Caco-2 (cell line): ENCODE data around the gene OLFM2. TPM values are rescaled to one million over a fixed set of nuclear protein-coding genes. Genes with fewer than 3 reads are reported as not detected.

Experiments
- BruUV-seq: library from RNA; stranded (reverse); fragments of 400-500 nt; replicated peaks from 2 replicates; lab custom pipeline; 2021; lab: Mats Ljungman, UMichigan
- CTCF ChIA-PET: fragments of 300-600 bp; sonication (Branson Sonifier 250); formaldehyde crosslinking; loops from one replicate; lab custom pipeline; 2022; ENCODE audit warnings: antibody characterized with exemption; lab: Charles Lee
- POLR2A ChIA-PET: fragments of 300-600 bp; sonication (Branson Sonifier 250); formaldehyde crosslinking; loops from one replicate; lab custom pipeline; 2022; ENCODE audit warnings: antibody characterized with exemption; lab: Charles Lee
- DNase-seq, 2 experiments: peaks; one replicate each; pipeline versions ENCODE4 v3.0.0 to v3.0.0-alpha.2; 2020 to 2022
- H3K27me3 ChIP-seq: replicated peaks from 2 replicates; pipeline ENCODE4 v1.6.0; 2011; ENCODE audit warnings: low read length; ENCODE audit not compliant: control insufficient read depth, insufficient read depth
- H3K36me3 ChIP-seq: 2 replicates; pipeline ENCODE4 v1.5.1; 2011; ENCODE audit warnings: low read length; ENCODE audit not compliant: control insufficient read depth, insufficient read depth
- H3K4me1 ChIP-seq: fragments of 250-450 bp; sonication (Bioruptor Pico); 2 replicates; pipeline ENCODE4 v1.5.1; 2020; ENCODE audit warnings: mild to moderate bottlenecking
- H3K4me3 ChIP-seq: 2 replicates; pipeline ENCODE4 v1.5.1; 2011; ENCODE audit warnings: low read depth, mild to moderate bottlenecking, control low read depth, low read length
- H3K9me3 ChIP-seq: fragments of 250-450 bp; sonication (Bioruptor Pico); 2 replicates; pipeline ENCODE4 v1.5.1; 2020; ENCODE audit warnings: mild to moderate bottlenecking, moderate library complexity
- H3K27ac Mint-ChIP-seq: one replicate; pipeline ENCODE4 v1.8.0; 2022; ENCODE audit warnings: mixed read lengths; ENCODE audit not compliant: unreplicated experiment
- H3K27me3 Mint-ChIP-seq: one replicate; pipeline ENCODE4 v1.8.0; 2022; ENCODE audit warnings: mixed read lengths; ENCODE audit not compliant: insufficient read depth, unreplicated experiment
- H3K36me3 Mint-ChIP-seq: one replicate; pipeline ENCODE4 v1.8.0; 2022; ENCODE audit warnings: mild to moderate bottlenecking, mixed read lengths; ENCODE audit not compliant: insufficient read depth, unreplicated experiment
- H3K4me1 Mint-ChIP-seq: one replicate; pipeline ENCODE4 v1.8.0; 2022; ENCODE audit warnings: low read depth, mixed read lengths; ENCODE audit not compliant: unreplicated experiment
- H3K4me3 Mint-ChIP-seq: one replicate; pipeline ENCODE4 v1.8.0; 2022; ENCODE audit warnings: mild to moderate bottlenecking, moderate library complexity, mixed read lengths; ENCODE audit not compliant: unreplicated experiment
- H3K9me3 Mint-ChIP-seq: one replicate; pipeline ENCODE4 v1.8.0; 2022; ENCODE audit warnings: mixed read lengths; ENCODE audit not compliant: unreplicated experiment
- intact Hi-C: fragments of 100-400 bp; cut with micrococcal nuclease; formaldehyde crosslinking; loops from one replicate; pipeline ENCODE4 v1.10.0; 2022; ENCODE audit not compliant: unreplicated experiment
- total RNA-seq: library from RNA; stranded (reverse); gene quantifications from 2 replicates; pipeline ENCODE4 v1.2.3, GENCODE V29; 2022
- TF ChIP-seq, protein P1 (sequence below), 2 experiments: fragments of 200-600 bp in 1 of 2; IDR thresholded peaks; 1 replicate in 1 of 2; 2 replicates in 1 of 2; pipeline versions ENCODE4 v1.5.1 to v1.8.0; 2011 to 2022; ENCODE audit warnings: antibody characterized with exemption in 1 of 2, control low read depth in 1 of 2, inconsistent platforms in 1 of 2, low read depth in 1 of 2, low read length in 1 of 2, mild to moderate bottlenecking in 1 of 2, moderate library complexity in 1 of 2; ENCODE audit not compliant: insufficient read depth in 1 of 2, severe bottlenecking in 1 of 2, unreplicated experiment in 1 of 2

OLFM2 gene
- total RNA-seq, 1 experiment from 2014 or later = 0.34 TPM

DNA sequence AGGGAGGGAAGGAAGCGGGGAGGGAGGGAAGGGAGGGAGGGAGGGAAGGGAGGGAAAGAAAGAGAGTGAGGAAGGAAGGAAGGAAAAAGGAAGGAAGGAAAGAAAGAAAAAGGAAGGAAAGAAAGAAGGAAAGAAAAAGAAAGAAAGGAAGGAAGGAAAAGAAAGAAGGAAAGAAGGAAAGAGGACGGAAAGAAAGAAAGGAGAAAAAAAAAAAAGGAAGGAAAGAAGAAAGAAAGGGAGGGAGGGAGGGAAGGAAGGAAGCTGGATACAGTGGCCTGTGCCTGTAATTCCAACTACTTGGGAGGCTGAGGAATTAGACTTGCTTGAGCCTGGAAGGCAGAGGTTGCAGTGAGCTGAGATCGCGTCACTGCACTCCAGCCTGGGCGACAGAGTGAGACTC is 35.3 kb downstream of the OLFM2 start:
- H3K4me3 ChIP-seq = no peak overlapping the region
- BruUV-seq = no TSS peak
- no peaks in the 10 kb centered on the region for H3K4me1 Mint-ChIP-seq
- no peaks in the 10 kb centered on the region for H3K9me3 ChIP-seq
- no peaks in the 10 kb centered on the region for H3K36me3 Mint-ChIP-seq
- TF ChIP-seq, protein P1, sequence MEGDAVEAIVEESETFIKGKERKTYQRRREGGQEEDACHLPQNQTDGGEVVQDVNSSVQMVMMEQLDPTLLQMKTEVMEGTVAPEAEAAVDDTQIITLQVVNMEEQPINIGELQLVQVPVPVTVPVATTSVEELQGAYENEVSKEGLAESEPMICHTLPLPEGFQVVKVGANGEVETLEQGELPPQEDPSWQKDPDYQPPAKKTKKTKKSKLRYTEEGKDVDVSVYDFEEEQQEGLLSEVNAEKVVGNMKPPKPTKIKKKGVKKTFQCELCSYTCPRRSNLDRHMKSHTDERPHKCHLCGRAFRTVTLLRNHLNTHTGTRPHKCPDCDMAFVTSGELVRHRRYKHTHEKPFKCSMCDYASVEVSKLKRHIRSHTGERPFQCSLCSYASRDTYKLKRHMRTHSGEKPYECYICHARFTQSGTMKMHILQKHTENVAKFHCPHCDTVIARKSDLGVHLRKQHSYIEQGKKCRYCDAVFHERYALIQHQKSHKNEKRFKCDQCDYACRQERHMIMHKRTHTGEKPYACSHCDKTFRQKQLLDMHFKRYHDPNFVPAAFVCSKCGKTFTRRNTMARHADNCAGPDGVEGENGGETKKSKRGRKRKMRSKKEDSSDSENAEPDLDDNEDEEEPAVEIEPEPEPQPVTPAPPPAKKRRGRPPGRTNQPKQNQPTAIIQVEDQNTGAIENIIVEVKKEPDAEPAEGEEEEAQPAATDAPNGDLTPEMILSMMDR (IDR thresholded peaks at IDR 0.05; ENCODE audit: insufficient read depth in 1 of 2, low read depth in 1 of 2, low read length in 1 of 2, severe bottlenecking in 1 of 2, unreplicated experiment in 1 of 2) = no peak
- POLR2A ChIA-PET = no interaction called here
- peaks cover 17% of the 10 kb centered on the region for H3K27me3 Mint-ChIP-seq
- DNase-seq = no peak
- no peak overlapping the region for H3K27ac Mint-ChIP-seq
- no peaks in the 10 kb centered on the region for H3K9me3 Mint-ChIP-seq
- no peaks in the 10 kb centered on the region for H3K4me1 ChIP-seq
- H3K27me3 ChIP-seq = no peaks in the 10 kb centered on the region
- CTCF ChIA-PET = no interaction called here
- intact Hi-C loops = no loop called here
- H3K36me3 ChIP-seq = no peaks in the 10 kb centered on the region
- peak overlapping the region; percentile 39 for H3K4me3 Mint-ChIP-seq

GRCh38 chr19:9891609-9892373 is 44.5 kb downstream of the OLFM2 start:
- H3K27ac Mint-ChIP-seq = no peak overlapping the region
- no peak overlapping the region for H3K4me3 Mint-ChIP-seq
- no peaks in the 10 kb centered on the region for H3K9me3 Mint-ChIP-seq
- peaks cover 11% of the 10 kb centered on the region for H3K27me3 Mint-ChIP-seq
- BruUV-seq = no TSS peak
- no peaks in the 10 kb centered on the region for H3K27me3 ChIP-seq
- intact Hi-C loops = no loop called here
- CTCF ChIA-PET = interaction anchor here (0.6 kb wide), 1 partner anchor 63 kb away, joined by 3 read pairs; no protein-coding TSS in a partner anchor
- no peak for DNase-seq
- H3K4me3 ChIP-seq = no peak overlapping the region
- H3K36me3 Mint-ChIP-seq = peaks cover 6% of the 10 kb centered on the region
- POLR2A ChIA-PET = no interaction called here
- H3K4me1 Mint-ChIP-seq = no peaks in the 10 kb centered on the region
- H3K9me3 ChIP-seq = no peaks in the 10 kb centered on the region
- H3K4me1 ChIP-seq = no peaks in the 10 kb centered on the region
- H3K36me3 ChIP-seq = no peaks in the 10 kb centered on the region
- TF ChIP-seq, protein P1 (IDR thresholded peaks at IDR 0.05; ENCODE audit: insufficient read depth in 1 of 2, low read depth in 1 of 2, low read length in 1 of 2, severe bottlenecking in 1 of 2, unreplicated experiment in 1 of 2) = no peak

DNA sequence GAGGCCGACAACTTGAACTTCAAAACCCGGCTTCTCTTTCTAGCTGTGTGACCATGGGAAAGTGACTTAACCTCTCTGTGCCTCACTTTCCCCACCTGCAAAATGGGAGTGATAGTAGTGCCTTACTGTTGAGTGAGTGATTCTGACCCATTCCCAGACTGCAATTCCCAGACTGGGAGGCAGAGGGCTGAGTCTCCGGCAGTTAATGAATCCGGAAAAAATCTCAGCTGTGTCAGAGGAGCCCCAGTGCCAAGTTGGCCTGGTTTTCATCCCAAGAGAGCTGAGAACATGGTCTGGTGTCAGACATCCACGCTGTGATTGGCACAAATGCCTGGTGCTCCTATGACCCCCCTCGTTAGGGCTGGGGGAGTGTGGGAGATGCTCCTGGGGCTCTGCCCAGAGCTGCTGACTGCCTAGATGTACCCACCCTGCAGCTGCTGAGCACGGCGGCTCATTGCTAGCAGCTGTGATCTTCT is 51.2 kb downstream of the OLFM2 start:
- Histone ChIP-seq H3K4me3 (no peak overlapping the region), H3K4me1 (no peaks in the 10 kb centered on the region), H3K27me3 (no peaks in the 10 kb centered on the region), H3K9me3 (no peaks in the 10 kb centered on the region), H3K36me3 (no peaks in the 10 kb centered on the region)
- H3K9me3 Mint-ChIP-seq = no peaks in the 10 kb centered on the region
- H3K4me3 Mint-ChIP-seq = no peak overlapping the region
- TF ChIP-seq, protein P1 (IDR thresholded peaks at IDR 0.05; ENCODE audit: insufficient read depth in 1 of 2, low read depth in 1 of 2, low read length in 1 of 2, severe bottlenecking in 1 of 2, unreplicated experiment in 1 of 2) = peak in 1 of 2 experiments; percentile 18
- no peak overlapping the region for H3K27ac Mint-ChIP-seq
- H3K27me3 Mint-ChIP-seq = peaks cover 11% of the 10 kb centered on the region
- DNase-seq = peak in 1 of 2 experiments; percentile 9
- intact Hi-C loops = no loop called here
- H3K36me3 Mint-ChIP-seq = peaks cover 6% of the 10 kb centered on the region
- no peaks in the 10 kb centered on the region for H3K4me1 Mint-ChIP-seq
- ChIA-PET CTCF (no interaction called here), POLR2A (no interaction called here)
- no TSS peak for BruUV-seq
